CD14-positive monocyte (primary cell): ENCODE data around the gene TTC33. TPM values are rescaled to one million over a fixed set of nuclear protein-coding genes. Genes with fewer than 3 reads are reported as not detected.
"Not testable (repeated sequence)": the region's sequence is repeated elsewhere in the genome, so short reads cannot be mapped to it uniquely, and the experiment has no call there.

ENCODE experiments used
- DNase-seq, 3 donors: peaks; one replicate each; pipeline ENCODE4 v3.0.0-alpha.2; 2011 to 2022
- H2AFZ ChIP-seq: 2 replicates; pipeline ENCODE4 v1.6.0; 2012; ENCODE audit warnings: mild to moderate bottlenecking, low read depth, low read length, inconsistent platforms; ENCODE audit not compliant: insufficient read depth, poor library complexity, severe bottlenecking
- H3K27ac ChIP-seq, 2 donors: 1 replicate in 1 of 2; 2 replicates in 1 of 2; pipeline ENCODE4 v1.5.1; 2012 to 2013; ENCODE audit warnings: low read length in 2 of 2, control low read depth in 1 of 2, inconsistent platforms in 1 of 2, low read depth in 1 of 2, mild to moderate bottlenecking in 1 of 2
- H3K27me3 ChIP-seq, 2 donors: one replicate each; pipeline versions ENCODE4 v1.6.0 to v1.6.1; 2011 to 2013; ENCODE audit warnings: low read length in 2 of 2; ENCODE audit not compliant: control insufficient read depth in 2 of 2, insufficient read depth in 2 of 2
- H3K36me3 ChIP-seq, 2 donors: replicated peaks in 1 of 2; 1 replicate in 1 of 2; 2 replicates in 1 of 2; pipeline versions ENCODE4 v1.5.1 to v1.6.1; 2012 to 2013; ENCODE audit warnings: low read length in 2 of 2, control low read depth in 1 of 2, inconsistent platforms in 1 of 2, mild to moderate bottlenecking in 1 of 2; ENCODE audit not compliant: insufficient read depth in 2 of 2, control insufficient read depth in 1 of 2
- H3K4me1 ChIP-seq, 2 donors: 1 replicate in 1 of 2; 2 replicates in 1 of 2; pipeline versions ENCODE4 v1.5.1 to v1.6.1; 2012 to 2013; ENCODE audit warnings: low read length in 2 of 2, control low read depth in 1 of 2, inconsistent platforms in 1 of 2, mild to moderate bottlenecking in 1 of 2, moderate library complexity in 1 of 2; ENCODE audit not compliant: insufficient read depth in 2 of 2, control insufficient read depth in 1 of 2
- H3K4me2 ChIP-seq: replicated peaks from 2 replicates; pipeline ENCODE3; 2012; ENCODE audit warnings: low read length, moderate library complexity, mild to moderate bottlenecking; ENCODE audit not compliant: poor library complexity, severe bottlenecking; ENCODE audit errors: extremely low read depth
- H3K4me3 ChIP-seq, 3 experiments: fragments of 200-600 bp in 1 of 3; sonication (generic) in 1 of 3; replicated peaks in 1 of 3; 1 replicate in 2 of 3; 2 replicates in 1 of 3; pipeline ENCODE4 v1.5.1; 2011 to 2013; ENCODE audit warnings: low read length in 3 of 3, mild to moderate bottlenecking in 3 of 3, control low read depth in 2 of 3, low read depth in 2 of 3, inconsistent platforms in 1 of 3, moderate library complexity in 1 of 3
- H3K79me2 ChIP-seq: 2 replicates; pipeline ENCODE4 v1.6.0; 2012; ENCODE audit warnings: mild to moderate bottlenecking, control low read depth, inconsistent platforms, low read length, moderate library complexity; ENCODE audit not compliant: insufficient read depth
- H3K9ac ChIP-seq: 2 replicates; pipeline ENCODE4 v1.6.0; 2017; ENCODE audit warnings: low read length, mild to moderate bottlenecking; ENCODE audit not compliant: insufficient read depth, poor library complexity, severe bottlenecking
- H3K9me3 ChIP-seq, 2 donors: replicated peaks in 1 of 2; 1 replicate in 1 of 2; 2 replicates in 1 of 2; pipeline versions ENCODE4 v1.5.1 to v1.6.1; 2012 to 2013; ENCODE audit warnings: low read length in 2 of 2, control low read depth in 1 of 2; ENCODE audit not compliant: control insufficient read depth in 1 of 2, insufficient read depth in 1 of 2
- H4K20me1 ChIP-seq: 2 replicates; pipeline ENCODE4 v1.6.0; 2012; ENCODE audit warnings: mild to moderate bottlenecking, low read length, control low read depth, moderate library complexity; ENCODE audit not compliant: insufficient read depth
- H3K27ac Mint-ChIP-seq, 7 donors: one replicate each; pipeline ENCODE4 v1.8.0; 2020; ENCODE audit warnings: mild to moderate bottlenecking in 7 of 7, mixed read lengths in 7 of 7, moderate library complexity in 6 of 7, inconsistent platforms in 2 of 7
- H3K27me3 Mint-ChIP-seq, 3 donors: one replicate each; pipeline ENCODE4 v1.8.0; 2021 to 2022; ENCODE audit warnings: low read depth in 3 of 3, mild to moderate bottlenecking in 3 of 3, mixed read lengths in 3 of 3, moderate library complexity in 3 of 3, inconsistent platforms in 1 of 3
- H3K36me3 Mint-ChIP-seq, 2 donors: one replicate each; pipeline ENCODE4 v1.8.0; 2020; ENCODE audit warnings: mixed read lengths in 2 of 2, inconsistent platforms in 1 of 2, mild to moderate bottlenecking in 1 of 2
- H3K4me1 Mint-ChIP-seq: one replicate; pipeline ENCODE4 v1.8.0; 2020; ENCODE audit warnings: mild to moderate bottlenecking, mixed read lengths
- H3K4me3 Mint-ChIP-seq, 2 donors: one replicate each; pipeline ENCODE4 v1.8.0; 2020; ENCODE audit warnings: mild to moderate bottlenecking in 2 of 2, mixed read lengths in 2 of 2, moderate library complexity in 1 of 2
- H3K9me3 Mint-ChIP-seq, 7 donors: one replicate each; pipeline ENCODE4 v1.8.0; 2020 to 2022; ENCODE audit warnings: mixed read lengths in 7 of 7, mild to moderate bottlenecking in 6 of 7, moderate library complexity in 6 of 7, inconsistent platforms in 2 of 7
- CTCF ChIP-seq: fragments of 200-600 bp; IDR thresholded peaks from one replicate; pipeline ENCODE4 v1.8.0; 2022; ENCODE audit warnings: antibody characterized with exemption, mild to moderate bottlenecking
- WGBS: methylation state at CpG from one replicate; pipeline ENCODE4 v1.1.5; 2013; ENCODE audit warnings: missing lambda C conversion rate; ENCODE audit not compliant: insufficient coverage; 5-methylcytosine and 5-hydroxymethylcytosine counted together
- intact Hi-C, 2 donors: fragments of 100-400 bp; cut with micrococcal nuclease; formaldehyde crosslinking; loops; one replicate each; pipeline versions ENCODE4 v1.15.0 to v1.15.1; 2023
- polyA plus RNA-seq, 3 donors: library from polyadenylated mRNA; depleted of rRNA in 1 of 3; unstranded in 2 of 3; stranded (reverse) in 1 of 3; fragments of 300-500 nt in 2 of 3; fragments of >200 nt in 1 of 3; fragmentation: Illumina TruSeq in 2 of 3; gene quantifications; 1 replicate in 2 of 3; 2 replicates in 1 of 3; pipeline ENCODE4 v1.2.3, GENCODE V29; 2012 to 2021

Gene TTC33
- polyA plus RNA-seq, 3 donors: 1.5 to 11.7 (median 9.4) TPM

DNA sequence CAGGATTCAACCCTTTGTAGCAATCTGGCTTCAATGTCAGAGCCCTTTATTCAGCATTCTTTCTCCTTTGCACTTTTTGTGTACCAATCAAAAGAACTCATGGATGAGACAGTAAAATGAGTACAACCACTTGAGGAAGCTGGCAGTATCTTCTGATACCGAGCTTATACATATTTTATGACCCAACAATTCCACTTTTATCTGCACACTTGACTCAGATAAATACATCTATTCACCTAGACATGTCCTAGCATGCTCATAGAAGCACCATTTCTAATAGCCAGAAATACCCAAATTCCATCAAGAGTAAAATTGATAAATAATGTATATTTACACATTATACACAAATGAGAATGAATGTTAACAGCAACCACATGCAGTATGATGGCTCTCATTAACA is 187.2 kb downstream of the TTC33 start:
- H3K9ac ChIP-seq: no peak overlapping the region
- H4K20me1 ChIP-seq: no peaks in the 10 kb centered on the region
- no peak overlapping the region for H3K27ac ChIP-seq
- no peak overlapping the region for H2AFZ ChIP-seq
- peaks cover 0 to 1% (median 0%) of the 10 kb centered on the region in 3 donors for H3K27me3 Mint-ChIP-seq
- peak overlapping the region in 2 of 7 donors; percentile 10 to 40 for H3K27ac Mint-ChIP-seq
- no peaks in the 10 kb centered on the region for H3K36me3 ChIP-seq
- peaks cover 35% of the 10 kb centered on the region for H3K4me1 Mint-ChIP-seq
- peaks cover 30 to 34% of the 10 kb centered on the region in 2 donors for H3K4me1 ChIP-seq
- no CpG with 5 or more reads among the region's 1 CpG for WGBS
- no peak overlapping the region for H3K4me2 ChIP-seq
- H3K79me2 ChIP-seq: no peaks in the 10 kb centered on the region
- no peaks in the 10 kb centered on the region for H3K36me3 Mint-ChIP-seq
- H3K27me3 ChIP-seq: no peaks in the 10 kb centered on the region
- no peak for TF ChIP-seq CTCF
- no peak overlapping the region for H3K4me3 Mint-ChIP-seq
- no peak overlapping the region for H3K4me3 ChIP-seq
- H3K9me3 ChIP-seq: no peaks in the 10 kb centered on the region
- intact Hi-C loops: no loop called here
- H3K9me3 Mint-ChIP-seq: peaks cover 0 to 5% (median 0%) of the 10 kb centered on the region in 7 donors
- DNase-seq: no peak

GRCh38 chr5:40563173-40563572 is 192.6 kb downstream of the TTC33 start:
- H4K20me1 ChIP-seq, H3K27me3 ChIP-seq, H3K4me3 Mint-ChIP-seq, H3K9ac ChIP-seq, DNase-seq, H3K36me3 ChIP-seq, H3K4me1 ChIP-seq, H3K36me3 Mint-ChIP-seq, H3K27me3 Mint-ChIP-seq, H3K4me2 ChIP-seq, H3K27ac ChIP-seq, intact Hi-C loops, H3K79me2 ChIP-seq, H3K9me3 Mint-ChIP-seq, H3K4me1 Mint-ChIP-seq, H3K9me3 ChIP-seq, H2AFZ ChIP-seq, H3K4me3 ChIP-seq: not testable (repeated sequence)
- H3K27ac Mint-ChIP-seq: peak overlapping the region in 3 of 7 donors; percentile 24 to 72 (median 46)
